OCI-LY7 (cell line): ENCODE measurements around the gene SNN.

Source experiments
- CTCF ChIP-seq: fragments of 200-600 bp; sonication (generic); conservative IDR thresholded peaks from 2 replicates; pipeline ENCODE4 v1.5.1; 2014; ENCODE audit warnings: mild to moderate bottlenecking, antibody characterized with exemption, low read length, moderate library complexity, mixed read lengths
- EZH2phosphoT487 ChIP-seq: fragments of 200-600 bp; sonication (generic); IDR thresholded peaks from 2 replicates; pipeline ENCODE4 v1.6.1; 2018; ENCODE audit warnings: low read depth, borderline replicate concordance, mild to moderate bottlenecking, mixed run types, antibody characterized with exemption, low read length, moderate library complexity, mixed read lengths

GRCh38 chr16:11685844-11686618 lies 17.8 kb downstream of the SNN start:
- no peak for TF ChIP-seq CTCF
- TF ChIP-seq EZH2phosphoT487: no peak
